Activated CD4-positive, alpha-beta T cell treated with anti-CD3 and anti-CD28 coated beads, Interleukin-2, amount 10 ng/mL, durations not matched to agents 24 days and 14 days (primary cell): ENCODE results near the gene UNC5A. TPM values are rescaled to one million over a fixed set of nuclear protein-coding genes. Genes with fewer than 3 reads are reported as not detected.

Source experiments
- DNase-seq: peaks from one replicate; pipeline ENCODE4 v3.0.0; 2022
- H3K27ac Mint-ChIP-seq: one replicate; pipeline ENCODE4 v1.8.0; 2022; ENCODE audit warnings: mild to moderate bottlenecking, mixed read lengths
- H3K27me3 Mint-ChIP-seq: one replicate; pipeline ENCODE4 v1.8.0; 2022; ENCODE audit warnings: mixed read lengths
- H3K36me3 Mint-ChIP-seq: one replicate; pipeline ENCODE4 v1.8.0; 2022; ENCODE audit warnings: low read depth, mild to moderate bottlenecking, mixed read lengths
- H3K4me1 Mint-ChIP-seq: one replicate; pipeline ENCODE4 v1.8.0; 2021; ENCODE audit warnings: mixed read lengths
- H3K4me3 Mint-ChIP-seq: one replicate; pipeline ENCODE4 v1.8.0; 2022; ENCODE audit warnings: mild to moderate bottlenecking, moderate library complexity, mixed read lengths
- H3K9me3 Mint-ChIP-seq: one replicate; pipeline ENCODE4 v1.8.0; 2021; ENCODE audit warnings: mixed read lengths
- intact Hi-C: fragments of 100-400 bp; cut with micrococcal nuclease; formaldehyde crosslinking; loops from one replicate; pipeline ENCODE4 v1.15.1; 2023
- total RNA-seq: library from RNA; stranded (reverse); gene quantifications from 2 replicates; pipeline ENCODE4 v1.2.3, GENCODE V29; 2022

UNC5A gene
- total RNA-seq, 1 donor from 2014 or later = not detected

- H3K9me3 Mint-ChIP-seq = no peaks in the 10 kb centered on the region
- no peaks in the 10 kb centered on the region for H3K4me1 Mint-ChIP-seq
- DNase-seq = no peak
- intact Hi-C loops = no loop called here
- H3K36me3 Mint-ChIP-seq = no peaks in the 10 kb centered on the region
- no peak overlapping the region for H3K27ac Mint-ChIP-seq
- peaks cover 9% of the 10 kb centered on the region for H3K27me3 Mint-ChIP-seq
- H3K4me3 Mint-ChIP-seq = no peak overlapping the region
These were observed 14.9 kb downstream of the UNC5A start for GRCh38 chr5:176825234-176825633.

DNA sequence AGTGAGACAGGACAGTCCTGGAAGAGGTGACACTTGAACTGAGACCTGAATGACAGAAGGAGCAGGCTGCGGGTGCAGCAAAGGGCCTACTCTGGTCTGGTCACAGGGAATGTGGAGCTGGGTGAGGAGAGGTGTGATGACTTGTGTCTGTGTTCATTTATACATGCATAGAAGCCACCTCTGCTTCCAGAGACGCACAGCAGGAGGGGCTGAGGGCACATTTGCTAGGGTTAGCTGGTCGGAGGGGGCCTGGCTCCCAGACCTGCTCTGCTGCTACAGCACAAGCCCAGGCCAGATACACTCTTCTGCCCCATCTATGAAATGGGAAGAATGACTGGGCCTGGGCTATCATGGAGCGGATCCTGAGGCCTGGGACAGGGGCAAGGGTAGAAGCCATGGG lies 15.6 kb downstream of the UNC5A start:
- Mint-ChIP-seq H3K9me3 (no peaks in the 10 kb centered on the region), H3K4me3 (no peak overlapping the region), H3K36me3 (no peaks in the 10 kb centered on the region), H3K4me1 (no peaks in the 10 kb centered on the region), H3K27me3 (peaks cover 5% of the 10 kb centered on the region), H3K27ac (no peak overlapping the region)
- DNase-seq = no peak
- intact Hi-C loops = no loop called here

GRCh38 chr5:176827736-176828414 lies 17.5 kb downstream of the UNC5A start:
- H3K4me3 Mint-ChIP-seq = no peak overlapping the region
- no peak for DNase-seq
- H3K9me3 Mint-ChIP-seq = no peaks in the 10 kb centered on the region
- no peaks in the 10 kb centered on the region for H3K36me3 Mint-ChIP-seq
- no peaks in the 10 kb centered on the region for H3K4me1 Mint-ChIP-seq
- no peak overlapping the region for H3K27ac Mint-ChIP-seq
- intact Hi-C loops = no loop called here
- H3K27me3 Mint-ChIP-seq = peaks cover under 1% of the 10 kb centered on the region

DNA sequence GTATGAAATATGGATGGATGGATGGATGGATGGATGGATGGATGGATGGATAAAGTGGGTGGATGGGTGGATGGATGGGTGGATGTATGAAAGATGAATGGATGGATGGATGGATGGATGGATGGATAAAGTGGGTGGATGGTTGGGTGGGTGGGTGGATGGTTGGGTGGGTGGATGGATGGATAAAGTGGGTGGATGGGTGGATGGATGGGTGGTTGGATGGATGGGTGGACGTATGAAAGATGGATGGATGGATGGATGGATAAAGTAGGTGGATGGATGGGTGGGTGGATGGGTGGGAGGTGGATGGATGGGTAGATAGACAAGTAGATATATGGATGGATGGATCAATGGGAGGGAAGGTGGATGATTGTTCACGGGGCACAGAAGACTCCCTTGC lies 19.0 kb downstream of the UNC5A start:
- no peaks in the 10 kb centered on the region for H3K9me3 Mint-ChIP-seq
- no peak for DNase-seq
- intact Hi-C loops = no loop called here
- H3K27me3 Mint-ChIP-seq = no peaks in the 10 kb centered on the region
- H3K36me3 Mint-ChIP-seq = no peaks in the 10 kb centered on the region
- no peaks in the 10 kb centered on the region for H3K4me1 Mint-ChIP-seq
- H3K27ac Mint-ChIP-seq = no peak overlapping the region
- H3K4me3 Mint-ChIP-seq = no peak overlapping the region

- Mint-ChIP-seq H3K4me3 (no peak overlapping the region), H3K9me3 (no peaks in the 10 kb centered on the region), H3K27ac (no peak overlapping the region), H3K36me3 (no peaks in the 10 kb centered on the region), H3K4me1 (no peaks in the 10 kb centered on the region), H3K27me3 (no peaks in the 10 kb centered on the region)
- intact Hi-C loops = no loop called here
- no peak for DNase-seq
These were observed 20.1 kb downstream of the UNC5A start for GRCh38 chr5:176830422-176830994.

DNA sequence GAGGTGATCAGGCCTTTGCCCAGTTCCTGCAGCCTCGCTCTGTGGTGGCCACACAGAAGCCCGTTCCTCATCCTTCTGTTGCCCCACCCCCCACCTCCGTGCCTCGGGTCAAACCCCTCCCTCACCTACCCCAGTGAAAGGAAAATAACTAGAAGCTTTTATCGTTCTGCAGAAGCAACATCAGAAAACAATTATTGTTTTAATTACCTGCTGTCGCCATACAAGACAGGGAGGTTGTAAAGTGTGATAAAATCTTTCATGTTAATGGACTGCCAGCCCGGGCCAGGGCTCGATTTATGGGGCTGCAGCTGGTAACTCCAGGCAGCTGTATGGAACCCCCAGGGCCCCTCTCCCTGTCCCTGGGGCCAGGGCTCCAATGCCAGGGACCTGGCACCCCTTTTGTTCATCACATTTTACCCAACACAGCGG lies 20.6 kb downstream of the UNC5A start:
- Mint-ChIP-seq H3K4me1 (no peaks in the 10 kb centered on the region), H3K9me3 (no peaks in the 10 kb centered on the region), H3K36me3 (no peaks in the 10 kb centered on the region), H3K4me3 (no peak overlapping the region), H3K27ac (no peak overlapping the region), H3K27me3 (peaks cover 2% of the 10 kb centered on the region)
- intact Hi-C loops = no loop called here
- no peak for DNase-seq

DNA sequence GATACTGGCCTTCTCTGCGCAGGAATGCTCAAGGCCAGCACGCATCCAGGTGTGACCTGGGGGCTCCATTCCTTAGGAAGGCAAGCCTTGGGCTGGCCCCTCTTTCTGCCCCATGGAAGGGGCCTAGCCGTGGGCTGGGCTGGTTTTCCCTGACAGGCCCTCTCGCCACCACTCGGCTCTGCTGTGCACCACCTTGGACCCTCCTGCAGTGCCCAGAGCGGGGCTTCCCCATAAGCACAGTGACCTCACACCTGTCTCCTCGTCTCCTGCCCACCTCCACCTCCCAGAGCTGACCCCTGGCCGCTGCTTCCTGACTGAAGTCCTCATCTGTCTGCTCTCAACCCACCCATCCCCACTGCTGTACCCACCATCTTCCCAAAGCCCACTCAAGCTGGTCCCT lies 21.1 kb downstream of the UNC5A start:
- Mint-ChIP-seq H3K4me3 (no peak overlapping the region), H3K36me3 (no peaks in the 10 kb centered on the region), H3K4me1 (no peaks in the 10 kb centered on the region), H3K27me3 (peaks cover 2% of the 10 kb centered on the region), H3K27ac (no peak overlapping the region), H3K9me3 (no peaks in the 10 kb centered on the region)
- no peak for DNase-seq
- intact Hi-C loops = no loop called here

DNA sequence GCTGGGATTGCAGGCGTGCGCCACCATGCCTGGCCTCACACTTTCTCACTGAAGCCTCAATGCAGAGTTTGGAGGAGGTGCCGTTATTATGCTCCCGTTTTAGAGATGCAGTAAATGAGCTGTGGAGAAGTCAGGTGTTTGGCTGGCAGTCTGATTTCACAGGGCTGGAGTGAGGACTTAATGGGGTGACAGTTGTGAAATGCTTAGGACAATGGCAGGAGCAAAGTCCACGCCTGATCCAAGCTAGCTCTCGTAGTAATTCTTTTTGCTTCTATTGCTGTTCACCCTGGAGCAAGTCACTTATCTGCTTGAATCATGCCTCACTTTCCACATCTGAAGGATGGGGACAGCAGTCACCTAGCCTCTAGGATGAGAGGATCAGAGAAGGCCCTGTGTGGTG lies 21.8 kb downstream of the UNC5A start:
- H3K27me3 Mint-ChIP-seq = peaks cover 2% of the 10 kb centered on the region
- intact Hi-C loops = no loop called here
- no peak overlapping the region for H3K27ac Mint-ChIP-seq
- no peak overlapping the region for H3K4me3 Mint-ChIP-seq
- no peak for DNase-seq
- no peaks in the 10 kb centered on the region for H3K36me3 Mint-ChIP-seq
- no peaks in the 10 kb centered on the region for H3K4me1 Mint-ChIP-seq
- H3K9me3 Mint-ChIP-seq = no peaks in the 10 kb centered on the region

DNA sequence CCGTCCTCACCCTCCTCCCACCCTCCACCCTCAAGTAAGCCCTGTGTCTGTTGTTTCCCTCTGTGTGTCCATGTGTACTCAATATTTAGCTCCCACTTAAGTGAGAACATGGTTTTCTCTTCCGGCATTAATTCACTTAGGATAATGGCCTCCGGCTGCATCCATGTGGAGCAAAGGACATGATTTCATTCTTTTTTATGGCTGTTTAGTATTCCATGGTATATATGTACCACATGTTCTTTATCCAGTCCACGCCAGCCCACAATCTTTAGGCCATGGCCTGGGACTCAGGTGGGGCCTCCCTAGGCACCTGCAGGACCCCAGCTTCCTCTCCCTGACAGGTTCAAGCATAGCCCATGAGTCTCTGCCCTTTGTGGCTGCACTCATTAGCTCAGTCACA lies 22.9 kb downstream of the UNC5A start:
- Mint-ChIP-seq H3K4me1 (no peaks in the 10 kb centered on the region), H3K4me3 (no peak overlapping the region), H3K36me3 (no peaks in the 10 kb centered on the region), H3K27me3 (peaks cover 2% of the 10 kb centered on the region), H3K27ac (no peak overlapping the region), H3K9me3 (no peaks in the 10 kb centered on the region)
- no peak for DNase-seq
- intact Hi-C loops = no loop called here

DNA sequence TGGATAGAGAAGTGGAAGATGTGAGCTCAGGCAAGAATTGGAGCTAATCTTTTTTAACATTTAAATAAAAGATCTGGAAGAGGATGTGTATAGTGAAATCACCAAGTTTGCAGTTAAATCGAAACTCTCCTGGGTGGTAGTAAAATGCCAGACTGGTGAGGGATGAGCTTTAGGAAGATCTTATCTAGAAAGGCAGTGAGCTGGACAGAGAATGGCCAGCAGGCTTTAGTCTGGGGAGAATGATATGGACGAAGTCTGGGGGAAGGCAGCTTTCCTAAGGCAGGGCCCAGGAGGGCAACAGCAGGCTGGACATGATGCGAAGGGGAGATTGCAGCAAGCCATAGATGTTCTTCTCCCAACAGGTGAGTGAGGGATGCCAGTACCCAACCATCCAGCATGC lies 25.6 kb downstream of the UNC5A start:
- intact Hi-C loops = no loop called here
- no peaks in the 10 kb centered on the region for H3K4me1 Mint-ChIP-seq
- DNase-seq = no peak
- H3K36me3 Mint-ChIP-seq = no peaks in the 10 kb centered on the region
- no peak overlapping the region for H3K4me3 Mint-ChIP-seq
- no peak overlapping the region for H3K27ac Mint-ChIP-seq
- H3K27me3 Mint-ChIP-seq = peaks cover 2% of the 10 kb centered on the region
- H3K9me3 Mint-ChIP-seq = no peaks in the 10 kb centered on the region

GRCh38 chr5:176836811-176837706 lies 26.7 kb downstream of the UNC5A start:
- Mint-ChIP-seq H3K9me3 (no peaks in the 10 kb centered on the region), H3K4me3 (no peak overlapping the region), H3K27me3 (peaks cover 2% of the 10 kb centered on the region), H3K4me1 (no peaks in the 10 kb centered on the region), H3K36me3 (no peaks in the 10 kb centered on the region), H3K27ac (no peak overlapping the region)
- intact Hi-C loops = no loop called here
- DNase-seq = no peak

DNA sequence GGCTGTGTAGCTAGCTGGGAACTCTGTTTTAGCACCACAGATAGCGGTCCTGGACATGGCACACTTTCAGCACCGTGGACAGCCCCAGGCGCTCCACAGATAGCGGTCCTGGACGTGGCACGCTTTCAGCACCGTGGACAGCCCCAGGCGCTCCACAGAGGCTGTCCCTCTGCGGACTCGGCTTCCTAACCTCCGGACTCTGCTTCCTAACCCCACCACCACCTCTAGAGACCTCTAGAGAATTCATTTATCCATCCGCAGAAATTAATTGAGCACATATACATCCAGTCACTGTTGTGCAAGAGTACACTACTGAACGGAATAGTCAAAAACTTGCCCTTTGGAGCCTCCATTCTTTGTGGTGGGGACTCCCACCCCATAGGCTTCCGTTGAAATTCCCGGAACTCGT lies 27.4 kb downstream of the UNC5A start:
- Mint-ChIP-seq H3K27me3 (peaks cover 2% of the 10 kb centered on the region), H3K4me3 (no peak overlapping the region), H3K27ac (no peak overlapping the region), H3K4me1 (no peaks in the 10 kb centered on the region), H3K36me3 (no peaks in the 10 kb centered on the region), H3K9me3 (no peaks in the 10 kb centered on the region)
- intact Hi-C loops = no loop called here
- peak; percentile 94 for DNase-seq

GRCh38 chr5:176843673-176844072 lies 33.3 kb downstream of the UNC5A start:
- Mint-ChIP-seq H3K9me3 (no peaks in the 10 kb centered on the region), H3K27me3 (peaks cover 8% of the 10 kb centered on the region), H3K27ac (no peak overlapping the region), H3K36me3 (no peaks in the 10 kb centered on the region), H3K4me1 (no peaks in the 10 kb centered on the region), H3K4me3 (no peak overlapping the region)
- intact Hi-C loops = no loop called here
- no peak for DNase-seq

- no peaks in the 10 kb centered on the region for H3K4me1 Mint-ChIP-seq
- no peak overlapping the region for H3K27ac Mint-ChIP-seq
- no peaks in the 10 kb centered on the region for H3K9me3 Mint-ChIP-seq
- intact Hi-C loops = no loop called here
- peaks cover 8% of the 10 kb centered on the region for H3K27me3 Mint-ChIP-seq
- H3K4me3 Mint-ChIP-seq = no peak overlapping the region
- no peaks in the 10 kb centered on the region for H3K36me3 Mint-ChIP-seq
- DNase-seq = no peak
These were observed 33.9 kb downstream of the UNC5A start for GRCh38 chr5:176844281-176844680.
